B cell (primary cell): Measurements from ENCODE around the gene RNF224. TPM values are rescaled to one million over a fixed set of nuclear protein-coding genes. Genes with fewer than 3 reads are reported as not detected.

Source experiments
- ATAC-seq: fragments of 200-7000 bp; cut with Tn5 transposase; one replicate; pipeline ENCODE4 v1.10.0; 2021; ENCODE audit warnings: low read depth, mild to moderate bottlenecking, moderate number of reproducible peaks, moderate library complexity
- CTCF ChIA-PET: fragments of 350-600 bp; sonication (Branson Sonifier 250); formaldehyde crosslinking; loops from one replicate; lab custom pipeline; 2021; ENCODE audit warnings: antibody characterized with exemption, inconsistent platforms; lab: Charles Lee
- POLR2A ChIA-PET: fragments of 350-600 bp; sonication (Branson Sonifier 250); formaldehyde crosslinking; loops from one replicate; lab custom pipeline; 2021; ENCODE audit warnings: antibody characterized with exemption; lab: Charles Lee
- DNase-seq: peaks from one replicate; pipeline ENCODE4 v3.0.0; 2013
- H2AFZ ChIP-seq: 2 replicates; pipeline ENCODE4 v1.6.1; 2012; ENCODE audit warnings: mild to moderate bottlenecking, low read depth, low read length; ENCODE audit not compliant: insufficient read depth, poor library complexity, severe bottlenecking
- H3K27ac ChIP-seq, 2 donors: 1 replicate in 1 of 2; 2 replicates in 1 of 2; pipeline ENCODE4 v1.5.1; 2012 to 2013; ENCODE audit warnings: low read length in 2 of 2, mild to moderate bottlenecking in 2 of 2, moderate library complexity in 1 of 2
- H3K27me3 ChIP-seq, 4 experiments: fragments of 200-600 bp in 1 of 4; sonication (generic) in 1 of 4; replicated peaks in 1 of 4; 1 replicate in 2 of 4; 2 replicates in 2 of 4; pipeline versions ENCODE4 v1.6.1 to v1.7.0; 2013 to 2016; ENCODE audit warnings: low read length in 3 of 4, mild to moderate bottlenecking in 2 of 4, mixed read lengths in 1 of 4, moderate library complexity in 1 of 4; ENCODE audit not compliant: insufficient read depth in 4 of 4, control insufficient read depth in 3 of 4; ENCODE audit errors: control extremely low read depth in 1 of 4
- H3K36me3 ChIP-seq, 2 experiments: replicated peaks in 1 of 2; 1 replicate in 1 of 2; 2 replicates in 1 of 2; pipeline versions ENCODE4 v1.6.1 to v1.7.1; 2013; ENCODE audit warnings: low read length in 1 of 2; ENCODE audit not compliant: insufficient read depth in 2 of 2, control insufficient read depth in 1 of 2; ENCODE audit errors: control extremely low read depth in 1 of 2, extremely low read depth in 1 of 2
- H3K4me1 ChIP-seq, 2 donors: fragments of 200-600 bp in 1 of 2; sonication (generic) in 1 of 2; 1 replicate in 1 of 2; 2 replicates in 1 of 2; pipeline versions ENCODE4 v1.5.1 to v1.6.1; 2013 to 2017; ENCODE audit warnings: low read length in 2 of 2; ENCODE audit not compliant: control insufficient read depth in 2 of 2, insufficient read depth in 2 of 2
- H3K4me2 ChIP-seq: replicated peaks from 2 replicates; pipeline ENCODE3; 2012; ENCODE audit warnings: mild to moderate bottlenecking, low read depth, low read length; ENCODE audit not compliant: poor library complexity, severe bottlenecking
- H3K4me3 ChIP-seq, 5 experiments: fragments of 200-600 bp in 1 of 5; sonication (generic) in 1 of 5; 1 replicate in 3 of 5; 2 replicates in 2 of 5; pipeline versions ENCODE4 v1.5.1 to v1.7.0; 2011 to 2016; ENCODE audit warnings: low read length in 4 of 5, mild to moderate bottlenecking in 4 of 5, low read depth in 2 of 5, control low read depth in 1 of 5, moderate library complexity in 1 of 5; ENCODE audit not compliant: insufficient read depth in 1 of 5; ENCODE audit errors: control extremely low read depth in 1 of 5, extremely low read depth in 1 of 5
- H3K79me2 ChIP-seq: fragments of 200-600 bp; sonication (generic); one replicate; pipeline ENCODE4 v1.6.0; 2016; ENCODE audit warnings: low read length; ENCODE audit not compliant: control insufficient read depth, insufficient read depth
- H3K9ac ChIP-seq: fragments of 200-600 bp; sonication (generic); 2 replicates; pipeline ENCODE4 v1.6.1; 2017; ENCODE audit warnings: mild to moderate bottlenecking, low read length, moderate library complexity
- H3K9me3 ChIP-seq, 3 donors: one replicate each; pipeline versions ENCODE4 v1.6.1 to v1.7.1; 2013; ENCODE audit warnings: low read length in 2 of 3; ENCODE audit not compliant: control insufficient read depth in 2 of 3, insufficient read depth in 1 of 3; ENCODE audit errors: control extremely low read depth in 1 of 3
- H4K20me1 ChIP-seq: 2 replicates; pipeline ENCODE4 v1.6.0; 2012; ENCODE audit warnings: mild to moderate bottlenecking, low read length; ENCODE audit not compliant: insufficient read depth, control insufficient read depth, poor library complexity, severe bottlenecking
- H3K27ac Mint-ChIP-seq: one replicate; pipeline ENCODE4 v1.8.0; 2021; ENCODE audit warnings: mixed read lengths
- H3K27me3 Mint-ChIP-seq: one replicate; pipeline ENCODE4 v1.8.0; 2021; ENCODE audit warnings: mixed read lengths
- H3K4me1 Mint-ChIP-seq: one replicate; pipeline ENCODE4 v1.8.0; 2021; ENCODE audit warnings: mixed read lengths
- H3K4me3 Mint-ChIP-seq: one replicate; pipeline ENCODE4 v1.8.0; 2021; ENCODE audit warnings: mixed read lengths
- H3K9me3 Mint-ChIP-seq: one replicate; pipeline ENCODE4 v1.8.0; 2022; ENCODE audit warnings: mixed read lengths; ENCODE audit not compliant: insufficient read depth
- CTCF ChIP-seq: fragments of 200-600 bp; IDR thresholded peaks from one replicate; pipeline ENCODE4 v1.8.0; 2022; ENCODE audit warnings: antibody characterized with exemption, mild to moderate bottlenecking
- EZH2 ChIP-seq: IDR thresholded peaks from 2 replicates; pipeline ENCODE4 v1.6.1; 2012; ENCODE audit warnings: borderline replicate concordance, low read depth, mild to moderate bottlenecking, moderate library complexity, low read length; ENCODE audit not compliant: insufficient read depth, poor library complexity, severe bottlenecking
- WGBS: methylation state at CpG from one replicate; pipeline ENCODE4 v1.1.5; 2013; ENCODE audit warnings: missing lambda C conversion rate; ENCODE audit not compliant: insufficient coverage; 5-methylcytosine and 5-hydroxymethylcytosine counted together
- intact Hi-C: fragments of 100-400 bp; cut with micrococcal nuclease; formaldehyde crosslinking; loops from one replicate; pipeline ENCODE4 v1.10.0; 2022
- polyA plus RNA-seq: library from polyadenylated mRNA; depleted of rRNA; stranded (reverse); fragments of >200 nt; gene quantifications from 2 replicates; pipeline ENCODE4 v1.2.3, GENCODE V29; 2012
- total RNA-seq, 2 donors: library from RNA; stranded (reverse); fragments of 120-200 nt in 1 of 2; gene quantifications; 1 replicate in 1 of 2; 2 replicates in 1 of 2; pipeline versions ENCODE4 v1.2.3 to v1.2.4, GENCODE V29; 2013 to 2022

RNF224 gene
- total and polyA plus RNA-seq, 2 donors (not counting 1 experiment from before 2014, with no cell fraction given), result not detected

- Mint-ChIP-seq H3K27me3 (peaks cover 4% of the 10 kb centered on the region), H3K27ac (no peak within 1 kb of the TSS), H3K4me1 (peaks cover 19% of the 10 kb centered on the region), H3K4me3 (no peak within 1 kb of the TSS), H3K9me3 (no peaks in the 10 kb centered on the region)
- no peak within 1 kb of the TSS for H3K9ac ChIP-seq
- ATAC-seq, result no peak
- H3K9me3 ChIP-seq, result peaks cover 0 to 3% (median 0%) of the 10 kb centered on the region in 3 donors
- TF ChIP-seq EZH2, result no peak
- no peak for TF ChIP-seq CTCF
- H3K27me3 ChIP-seq, result peaks cover 0 to 38% (median 2%) of the 10 kb centered on the region in 4 experiments
- no peak for DNase-seq
- H3K79me2 ChIP-seq, result peaks cover under 1% of the 10 kb centered on the region
- ChIA-PET CTCF (interaction anchor here (0.9 to 1.2 kb wide), 2 partner anchors 112 to 135 kb away, joined by 3 to 4 read pairs; no protein-coding TSS in a partner anchor), POLR2A (no interaction called here)
- H3K4me3 ChIP-seq, result no peak within 1 kb of the TSS
- 83% methylated on average over 13 of the region's 14 CpGs for WGBS
- H2AFZ ChIP-seq, result no peak within 1 kb of the TSS
- H3K4me2 ChIP-seq, result no peak within 1 kb of the TSS
- peaks cover 21 to 26% of the 10 kb centered on the region in 2 donors for H3K4me1 ChIP-seq
- H4K20me1 ChIP-seq, result no peaks in the 10 kb centered on the region
- H3K27ac ChIP-seq, result no peak within 1 kb of the TSS
- no peaks in the 10 kb centered on the region for H3K36me3 ChIP-seq
- intact Hi-C loops, result no loop called here
Observed at GRCh38 chr9:137230705-137231371, 3.5 kb downstream of the RNF224 start, which contains the start of gene SLC34A3. Gene SLC34A3, plus strand, starts transcription at chr9:137230901. Its CDS starts 802 bp downstream, at chr9:137231703.
